Mesenchymal stem cell (in vitro differentiated cells and primary cell): ENCODE results near the gene C9orf85.

Experiments used
- DNase-seq: peaks from one replicate; pipeline ENCODE4 v3.0.0-alpha.2; 2013
- H2AFZ ChIP-seq: one replicate; pipeline ENCODE4 v1.6.1; 2013; ENCODE audit warnings: low read depth, mild to moderate bottlenecking, control low read depth, inconsistent platforms, low read length, moderate library complexity
- H2AK5ac ChIP-seq: 2 replicates; pipeline ENCODE4 v1.6.1; 2013; ENCODE audit warnings: low read length, moderate library complexity, mild to moderate bottlenecking, inconsistent platforms; ENCODE audit not compliant: severe bottlenecking
- H2BK120ac ChIP-seq: one replicate; pipeline ENCODE4 v1.6.1; 2013; ENCODE audit warnings: low read depth, mild to moderate bottlenecking, inconsistent platforms, low read length, moderate library complexity
- H2BK12ac ChIP-seq, 2 experiments: one replicate each; pipeline ENCODE4 v1.6.1; 2013; ENCODE audit warnings: inconsistent platforms in 2 of 2, low read length in 2 of 2, mild to moderate bottlenecking in 2 of 2, moderate library complexity in 2 of 2, control low read depth in 1 of 2
- H2BK15ac ChIP-seq: one replicate; pipeline ENCODE4 v1.6.1; 2013; ENCODE audit warnings: mild to moderate bottlenecking, low read depth, inconsistent platforms; ENCODE audit not compliant: poor library complexity, severe bottlenecking
- H2BK5ac ChIP-seq: 2 replicates; pipeline ENCODE4 v1.6.1; 2013; ENCODE audit warnings: low read depth, mild to moderate bottlenecking, low read length, control low read depth, inconsistent platforms; ENCODE audit not compliant: poor library complexity, severe bottlenecking
- H3K14ac ChIP-seq, 2 experiments: one replicate each; pipeline ENCODE4 v1.6.1; 2013; ENCODE audit warnings: inconsistent platforms in 2 of 2, low read length in 2 of 2, control low read depth in 1 of 2, mild to moderate bottlenecking in 1 of 2, moderate library complexity in 1 of 2
- H3K18ac ChIP-seq, 2 experiments: one replicate each; pipeline ENCODE4 v1.6.1; 2013; ENCODE audit warnings: inconsistent platforms in 2 of 2, low read length in 2 of 2, control low read depth in 1 of 2, low read depth in 1 of 2, mild to moderate bottlenecking in 1 of 2
- H3K23ac ChIP-seq, 2 experiments: one replicate each; pipeline ENCODE4 v1.6.1; 2013; ENCODE audit warnings: inconsistent platforms in 2 of 2, low read length in 2 of 2, mild to moderate bottlenecking in 2 of 2, moderate library complexity in 2 of 2, control low read depth in 1 of 2
- H3K27ac ChIP-seq: 2 replicates; pipeline ENCODE4 v1.5.1; 2013; ENCODE audit warnings: mild to moderate bottlenecking, moderate library complexity, low read length, control low read depth, inconsistent platforms; ENCODE audit not compliant: poor library complexity, severe bottlenecking
- H3K27me3 ChIP-seq, 2 experiments: 2 replicates each; pipeline versions ENCODE4 v1.6.1 to v1.7.0; 2013; ENCODE audit warnings: low read length in 2 of 2, mild to moderate bottlenecking in 2 of 2, moderate library complexity in 2 of 2, control low read depth in 1 of 2, inconsistent platforms in 1 of 2; ENCODE audit not compliant: control insufficient read depth in 1 of 2, insufficient read depth in 1 of 2
- H3K36me3 ChIP-seq, 2 experiments: 2 replicates each; pipeline versions ENCODE4 v1.6.1 to v1.7.0; 2013; ENCODE audit warnings: low read length in 2 of 2, control low read depth in 1 of 2, inconsistent platforms in 1 of 2, low read depth in 1 of 2, mild to moderate bottlenecking in 1 of 2; ENCODE audit not compliant: insufficient read depth in 2 of 2, control insufficient read depth in 1 of 2
- H3K4ac ChIP-seq, 2 experiments: one replicate each; pipeline ENCODE4 v1.6.1; 2013; ENCODE audit warnings: inconsistent platforms in 2 of 2, low read length in 2 of 2, mild to moderate bottlenecking in 2 of 2, moderate library complexity in 2 of 2, control low read depth in 1 of 2, low read depth in 1 of 2
- H3K4me1 ChIP-seq: 2 replicates; pipeline ENCODE4 v1.6.1; 2013; ENCODE audit warnings: low read depth, low read length, control low read depth; ENCODE audit not compliant: control insufficient read depth, insufficient read depth
- H3K4me2 ChIP-seq: 2 replicates; pipeline ENCODE4 v1.6.1; 2013; ENCODE audit warnings: low read length, mild to moderate bottlenecking, inconsistent platforms; ENCODE audit not compliant: poor library complexity, severe bottlenecking
- H3K4me3 ChIP-seq, 2 experiments: 2 replicates each; pipeline versions ENCODE4 v1.5.1 to v1.7.0; 2013; ENCODE audit warnings: low read length in 2 of 2, mild to moderate bottlenecking in 2 of 2, control low read depth in 1 of 2, low read depth in 1 of 2; ENCODE audit not compliant: insufficient read depth in 1 of 2
- H3K79me1 ChIP-seq: replicated peaks from 2 replicates; pipeline ENCODE4 v1.6.1; 2013; ENCODE audit warnings: mild to moderate bottlenecking, control low read depth, low read length, inconsistent platforms; ENCODE audit not compliant: poor library complexity, severe bottlenecking
- H3K9ac ChIP-seq: 2 replicates; pipeline ENCODE4 v1.7.0; 2013; ENCODE audit warnings: mild to moderate bottlenecking, low read length, moderate library complexity
- H3K9me3 ChIP-seq: 2 replicates; pipeline ENCODE4 v1.7.0; 2013; ENCODE audit warnings: mild to moderate bottlenecking, low read length; ENCODE audit not compliant: control insufficient read depth
- H4K8ac ChIP-seq: one replicate; pipeline ENCODE4 v1.6.1; 2013; ENCODE audit warnings: inconsistent platforms, mild to moderate bottlenecking, low read length, moderate library complexity
- H4K91ac ChIP-seq: one replicate; pipeline ENCODE4 v1.6.1; 2013; ENCODE audit warnings: mild to moderate bottlenecking, low read length, inconsistent platforms
- WGBS: methylation state at CpG from one replicate; pipeline ENCODE4 v1.1.7; 2013; ENCODE audit warnings: mixed read lengths; 5-methylcytosine and 5-hydroxymethylcytosine counted together

C9orf85 gene

GRCh38 chr9:71885467-71885866 is 26.0 kb upstream of the C9orf85 start:
- Histone ChIP-seq H3K36me3 (no peaks in the 10 kb centered on the region), H2BK120ac (no peak overlapping the region), H3K9ac (no peak overlapping the region), H3K4me3 (no peak overlapping the region), H2BK15ac (no peak overlapping the region), H2BK5ac (no peak overlapping the region), H3K27ac (no peak overlapping the region), H4K91ac (no peak overlapping the region), H2AFZ (no peak overlapping the region), H2BK12ac (no peak overlapping the region), H3K4ac (no peak overlapping the region), H4K8ac (no peak overlapping the region), H3K9me3 (peaks cover 22% of the 10 kb centered on the region), H3K27me3 (no peaks in the 10 kb centered on the region), H3K4me1 (no peaks in the 10 kb centered on the region), H3K18ac (no peak overlapping the region), H3K4me2 (no peak overlapping the region), H2AK5ac (no peak overlapping the region), H3K23ac (no peak overlapping the region), H3K79me1 (peaks cover 8% of the 10 kb centered on the region), H3K14ac (no peak overlapping the region)
- DNase-seq, result no peak
- whole genome bisulfite sequencing, result no CpG with 5 or more reads among the region's 2 CpGs

- H3K27me3 ChIP-seq, result no peaks in the 10 kb centered on the region
- H3K23ac ChIP-seq, result no peak overlapping the region
- no peak overlapping the region for H2AK5ac ChIP-seq
- H2BK120ac ChIP-seq, result no peak overlapping the region
- no peak overlapping the region for H3K27ac ChIP-seq
- H3K9ac ChIP-seq, result no peak overlapping the region
- H2AFZ ChIP-seq, result no peak overlapping the region
- H2BK15ac ChIP-seq, result no peak overlapping the region
- peaks cover 22% of the 10 kb centered on the region for H3K9me3 ChIP-seq
- no peaks in the 10 kb centered on the region for H3K36me3 ChIP-seq
- H3K18ac ChIP-seq, result no peak overlapping the region
- no peak overlapping the region for H3K4me2 ChIP-seq
- no peak overlapping the region for H3K4me3 ChIP-seq
- no peak for DNase-seq
- no peaks in the 10 kb centered on the region for H3K4me1 ChIP-seq
- H2BK12ac ChIP-seq, result no peak overlapping the region
- H2BK5ac ChIP-seq, result no peak overlapping the region
- no peak overlapping the region for H3K4ac ChIP-seq
- H3K79me1 ChIP-seq, result peaks cover 8% of the 10 kb centered on the region
- no peak overlapping the region for H4K8ac ChIP-seq
- H3K14ac ChIP-seq, result no peak overlapping the region
- no peak overlapping the region for H4K91ac ChIP-seq
- 100% methylated on average over 1 of the region's 1 CpG for WGBS
Measured at GRCh38 chr9:71886015-71886414, 25.4 kb upstream of the C9orf85 start.

DNA sequence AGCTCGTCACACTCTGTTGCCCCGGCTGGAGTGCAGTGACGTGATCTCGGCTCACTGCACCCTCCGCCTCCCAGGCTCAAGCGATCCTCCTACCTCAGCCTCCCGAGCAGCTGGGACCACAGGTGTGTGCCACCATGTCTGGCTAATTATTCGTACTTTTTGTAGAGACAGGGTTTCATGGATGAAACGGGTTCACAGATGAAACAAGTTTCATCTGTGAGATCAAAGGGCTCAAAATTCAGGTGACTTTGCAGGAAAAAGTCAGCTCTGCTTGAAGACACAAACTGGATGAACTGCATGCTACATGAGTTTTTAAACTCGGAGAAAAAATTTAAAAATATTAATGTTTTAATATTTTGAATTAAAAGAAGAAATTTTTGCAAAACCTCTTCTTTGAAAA is 24.9 kb upstream of the C9orf85 start:
- no peaks in the 10 kb centered on the region for H3K27me3 ChIP-seq
- H4K8ac ChIP-seq, result no peak overlapping the region
- no peak overlapping the region for H2BK12ac ChIP-seq
- no peak for DNase-seq
- no peaks in the 10 kb centered on the region for H3K4me1 ChIP-seq
- H3K4me3 ChIP-seq, result no peak overlapping the region
- no peak overlapping the region for H2BK120ac ChIP-seq
- no peak overlapping the region for H3K4ac ChIP-seq
- H3K9ac ChIP-seq, result no peak overlapping the region
- H2BK15ac ChIP-seq, result no peak overlapping the region
- H3K14ac ChIP-seq, result no peak overlapping the region
- H3K9me3 ChIP-seq, result peaks cover 22% of the 10 kb centered on the region
- no peaks in the 10 kb centered on the region for H3K36me3 ChIP-seq
- H3K27ac ChIP-seq, result no peak overlapping the region
- H3K4me2 ChIP-seq, result no peak overlapping the region
- H3K23ac ChIP-seq, result no peak overlapping the region
- WGBS, result 97% methylated on average over 9 of the region's 10 CpGs
- H3K79me1 ChIP-seq, result peaks cover 8% of the 10 kb centered on the region
- H2AFZ ChIP-seq, result no peak overlapping the region
- H2AK5ac ChIP-seq, result no peak overlapping the region
- H3K18ac ChIP-seq, result no peak overlapping the region
- H2BK5ac ChIP-seq, result no peak overlapping the region
- H4K91ac ChIP-seq, result no peak overlapping the region

GRCh38 chr9:71887362-71887761 is 24.1 kb upstream of the C9orf85 start:
- H3K4me1 ChIP-seq, result no peaks in the 10 kb centered on the region
- no peak overlapping the region for H4K8ac ChIP-seq
- no peak overlapping the region for H4K91ac ChIP-seq
- no peak for DNase-seq
- 90% methylated on average over 1 of the region's 1 CpG for WGBS
- H3K27ac ChIP-seq, result no peak overlapping the region
- no peak overlapping the region for H2BK5ac ChIP-seq
- H3K14ac ChIP-seq, result no peak overlapping the region
- no peak overlapping the region for H3K4ac ChIP-seq
- no peak overlapping the region for H2AFZ ChIP-seq
- H3K36me3 ChIP-seq, result no peaks in the 10 kb centered on the region
- no peak overlapping the region for H2BK15ac ChIP-seq
- peaks cover 9% of the 10 kb centered on the region for H3K79me1 ChIP-seq
- H3K9ac ChIP-seq, result no peak overlapping the region
- H2BK12ac ChIP-seq, result no peak overlapping the region
- no peak overlapping the region for H3K4me3 ChIP-seq
- no peak overlapping the region for H2AK5ac ChIP-seq
- no peak overlapping the region for H3K18ac ChIP-seq
- no peak overlapping the region for H2BK120ac ChIP-seq
- H3K27me3 ChIP-seq, result no peaks in the 10 kb centered on the region
- no peak overlapping the region for H3K23ac ChIP-seq
- no peak overlapping the region for H3K4me2 ChIP-seq
- peaks cover 15% of the 10 kb centered on the region for H3K9me3 ChIP-seq
